Thymus (tissue), 11 donors: Measurements from ENCODE around the gene YWHAG. TPM values are rescaled to one million over a fixed set of nuclear protein-coding genes. Genes with fewer than 3 reads are reported as not detected.
"Not testable (repeated sequence)": the region's sequence is repeated elsewhere in the genome, so short reads cannot be mapped to it uniquely, and the experiment has no call there.

ENCODE experiments used
- DNase-seq, 9 donors: peaks; one replicate each; pipeline ENCODE4 v3.0.0-alpha.2; 2013; ENCODE audit warnings: low spot score in 9 of 9, low read depth in 6 of 9, missing footprints in 1 of 9
- H3K27ac ChIP-seq, 2 donors: one replicate each; pipeline ENCODE4 v1.5.1; 2013; ENCODE audit warnings: control low read depth in 1 of 2, low read depth in 1 of 2, low read length in 1 of 2, mild to moderate bottlenecking in 1 of 2, moderate library complexity in 1 of 2
- H3K27me3 ChIP-seq, 2 donors: one replicate each; pipeline ENCODE4 v1.5.1; 2013; ENCODE audit warnings: low read length in 1 of 2; ENCODE audit not compliant: control insufficient read depth in 2 of 2, insufficient read depth in 1 of 2
- H3K36me3 ChIP-seq, 2 donors: one replicate each; pipeline ENCODE4 v1.5.1; 2013; ENCODE audit warnings: low read length in 1 of 2, mild to moderate bottlenecking in 1 of 2, moderate library complexity in 1 of 2; ENCODE audit not compliant: control insufficient read depth in 2 of 2, insufficient read depth in 2 of 2
- H3K4me1 ChIP-seq, 2 donors: one replicate each; pipeline ENCODE4 v1.5.1; 2013; ENCODE audit warnings: low read length in 2 of 2; ENCODE audit not compliant: control insufficient read depth in 2 of 2, insufficient read depth in 2 of 2
- H3K4me3 ChIP-seq, 2 donors: one replicate each; pipeline ENCODE4 v1.5.1; 2013; ENCODE audit warnings: low read length in 2 of 2, control low read depth in 1 of 2, mild to moderate bottlenecking in 1 of 2
- H3K9me3 ChIP-seq, 2 donors: one replicate each; pipeline ENCODE4 v1.5.1; 2013; ENCODE audit warnings: low read length in 1 of 2, mild to moderate bottlenecking in 1 of 2; ENCODE audit not compliant: control insufficient read depth in 2 of 2, insufficient read depth in 1 of 2
- WGBS: extraction: QIAGEN DNeasy Blood & Tissue Kit; methylation state at CpG from one replicate; pipeline ENCODE4 v1.1.7; 2013; 5-methylcytosine and 5-hydroxymethylcytosine counted together
- polyA plus RNA-seq: library from polyadenylated mRNA; stranded (reverse); fragments of 200-250 nt; gene quantifications from one replicate; pipeline ENCODE4 v1.2.3, GENCODE V29; 2013
- total RNA-seq: library from RNA; stranded (reverse); fragments of 120-200 nt; gene quantifications from one replicate; pipeline ENCODE4 v1.2.4, GENCODE V29; 2013
- donor health status: healthy.

YWHAG gene
- total and polyA plus RNA-seq, 2 donors = 16.0 to 47.1 TPM

GRCh38 chr7:76314740-76315139 is 44.1 kb downstream of the YWHAG start:
- 80% methylated on average over 6 of the region's 6 CpGs for whole genome bisulfite sequencing
- H3K27ac ChIP-seq, H3K27me3 ChIP-seq, H3K4me3 ChIP-seq, H3K9me3 ChIP-seq, H3K36me3 ChIP-seq, DNase-seq: not testable (repeated sequence)
- H3K4me1 ChIP-seq = peaks cover 28 to 49% of the 10 kb centered on the region in 2 donors

GRCh38 chr7:76314042-76314721 is 44.6 kb downstream of the YWHAG start:
- 9% methylated on average over 15 of the region's 15 CpGs for WGBS
- peak; percentile 85 to 98 (median 92) for DNase-seq
- no peak overlapping the region for H3K4me3 ChIP-seq
- H3K27ac ChIP-seq = no peak overlapping the region
- no peaks in the 10 kb centered on the region for H3K36me3 ChIP-seq
- peaks cover 27 to 46% of the 10 kb centered on the region in 2 donors for H3K4me1 ChIP-seq
- H3K27me3 ChIP-seq = no peaks in the 10 kb centered on the region
- peaks cover 0 to 6% of the 10 kb centered on the region in 2 donors for H3K9me3 ChIP-seq

- H3K4me3 ChIP-seq, DNase-seq, H3K27ac ChIP-seq, H3K36me3 ChIP-seq, H3K27me3 ChIP-seq: not testable (repeated sequence)
- H3K9me3 ChIP-seq = peaks cover 0 to 13% of the 10 kb centered on the region in 2 donors
- peaks cover 36 to 53% of the 10 kb centered on the region in 2 donors for H3K4me1 ChIP-seq
- WGBS = 98% methylated on average over 6 of the region's 6 CpGs
Observed at GRCh38 chr7:76311838-76312237, 47.0 kb downstream of the YWHAG start.

GRCh38 chr7:76310102-76310957 is 48.5 kb downstream of the YWHAG start:
- DNase-seq = peak in 3 of 9 donors; percentile 64 to 82 (median 69)
- no peaks in the 10 kb centered on the region for H3K36me3 ChIP-seq
- H3K27ac ChIP-seq = peak overlapping the region; percentile 15 to 76
- H3K9me3 ChIP-seq = peaks cover 0 to 13% of the 10 kb centered on the region in 2 donors
- H3K4me1 ChIP-seq = peaks cover 43 to 66% of the 10 kb centered on the region in 2 donors
- H3K4me3 ChIP-seq = no peak overlapping the region
- 81% methylated on average over 21 of the region's 21 CpGs for WGBS
- no peaks in the 10 kb centered on the region for H3K27me3 ChIP-seq

GRCh38 chr7:76309341-76310101 is 49.3 kb downstream of the YWHAG start:
- WGBS = 98% methylated on average over 50 of the region's 50 CpGs
- H3K27me3 ChIP-seq, H3K27ac ChIP-seq, H3K4me3 ChIP-seq, DNase-seq, H3K36me3 ChIP-seq: not testable (repeated sequence)
- Histone ChIP-seq H3K4me1 (peaks cover 51 to 74% of the 10 kb centered on the region in 2 donors), H3K9me3 (peaks cover 0 to 13% of the 10 kb centered on the region in 2 donors)

- not testable (repeated sequence) for DNase-seq, H3K27me3 ChIP-seq, H3K4me3 ChIP-seq, H3K36me3 ChIP-seq
- Histone ChIP-seq H3K27ac (peak overlapping the region in 1 of 2 donors; percentile 75), H3K4me1 (peaks cover 54 to 77% of the 10 kb centered on the region in 2 donors), H3K9me3 (peaks cover 0 to 13% of the 10 kb centered on the region in 2 donors)
- WGBS = 85% methylated on average over 12 of the region's 12 CpGs
Observed at GRCh38 chr7:76308874-76309273, 49.9 kb downstream of the YWHAG start.

- Histone ChIP-seq H3K27ac (peak overlapping the region; percentile 83 to 96), H3K4me1 (peaks cover 41 to 74% of the 10 kb centered on the region in 2 donors), H3K27me3 (peaks cover 0 to 9% of the 10 kb centered on the region in 2 donors), H3K9me3 (peaks cover 0 to 14% of the 10 kb centered on the region in 2 donors), H3K4me3 (no peak overlapping the region), H3K36me3 (peaks cover 0 to 4% of the 10 kb centered on the region in 2 donors)
- 92% methylated on average over 10 of the region's 10 CpGs for whole genome bisulfite sequencing
- no peak for DNase-seq
Observed at GRCh38 chr7:76304888-76305375, 53.9 kb downstream of the YWHAG start.

GRCh38 chr7:76303202-76304147 is 55.3 kb downstream of the YWHAG start:
- peak in 8 of 9 donors; percentile 69 to 94 (median 86) for DNase-seq
- peaks cover 0 to 4% of the 10 kb centered on the region in 2 donors for H3K36me3 ChIP-seq
- peaks cover 36 to 66% of the 10 kb centered on the region in 2 donors for H3K4me1 ChIP-seq
- H3K4me3 ChIP-seq = peak overlapping the region; percentile 64 to 88
- H3K27ac ChIP-seq = peak overlapping the region; percentile 93 to 96
- WGBS = 1% methylated on average over 56 of the region's 56 CpGs
- peaks cover 0 to 6% of the 10 kb centered on the region in 2 donors for H3K9me3 ChIP-seq
- peaks cover 0 to 9% of the 10 kb centered on the region in 2 donors for H3K27me3 ChIP-seq
